ENCODE data around the gene MTRF1L. TPM values are rescaled to one million over a fixed set of nuclear protein-coding genes. Genes with fewer than 3 reads are reported as not detected.

The MTRF1L gene
- total and polyA plus RNA-seq, 2 of the 13 experiments (the other 11 are each of a cell fraction or from before 2014, with no cell fraction given) = 17.6 to 28.7 TPM

- TF ChIP-seq ARID4A (CRISPR knock-in tag; IDR thresholded peaks at IDR 0.05; ENCODE audit: borderline replicate concordance) = no peak
- TF ChIP-seq PAF1 (CRISPR knock-in tag; IDR thresholded peaks at IDR 0.05) = no peak
- TF ChIP-seq SALL2 (CRISPR knock-in tag; IDR thresholded peaks at IDR 0.05) = peak; percentile 62; the same call in 1 of the 2 replicates
- TF ChIP-seq HNF1A (IDR thresholded peaks at IDR 0.05; ENCODE audit: low read depth) = no peak
- TF ChIP-seq HNF1A (CRISPR knock-in tag; IDR thresholded peaks at IDR 0.05; ENCODE audit: borderline replicate concordance) = peak; percentile 12; the same call in 1 of the 2 replicates
- TF ChIP-seq ZBTB42 (CRISPR knock-in tag; IDR thresholded peaks at IDR 0.05) = no peak
- no peak for TF ChIP-seq RAD51 (IDR thresholded peaks at IDR 0.05; ENCODE audit: borderline replicate concordance)
- no peak for TF ChIP-seq HCFC1 (IDR thresholded peaks at IDR 0.05; ENCODE audit: low read depth, low read length)
- TF ChIP-seq ZNF33A (CRISPR knock-in tag; IDR thresholded peaks at IDR 0.05; ENCODE audit: borderline replicate concordance) = peak; percentile 97; the same call in 1 of the 2 replicates
- no peak for TF ChIP-seq ZNF282 (IDR thresholded peaks at IDR 0.05; ENCODE audit: partially characterized antibody)
- no peak for TF ChIP-seq ZHX2 (IDR thresholded peaks at IDR 0.05; ENCODE audit: low read depth)
- TF ChIP-seq ZHX2 (CRISPR knock-in tag; IDR thresholded peaks at IDR 0.05; ENCODE audit: borderline replicate concordance) = no peak; the same call in 1 of the 2 replicates
- TF ChIP-seq ZNF562 (CRISPR knock-in tag; IDR thresholded peaks at IDR 0.05; ENCODE audit: borderline replicate concordance) = no peak
- no peak for TF ChIP-seq LCORL (IDR thresholded peaks at IDR 0.05)
- TF ChIP-seq LCORL (CRISPR knock-in tag; IDR thresholded peaks at IDR 0.05) = 0 out of 2 replicates have a peak, but pooled peaks have one; percentile 21
Measured at GRCh38 chr6:152983637-152984512, 18.6 kb downstream of the MTRF1L start (continued).

Data from HepG2 (cell line).